PC-9 (cell line): ENCODE measurements around the gene MCM5.
"Not testable (repeated sequence)": the region's sequence is repeated elsewhere in the genome, so short reads cannot be mapped to it uniquely, and the experiment has no call there.

Experiments
- CTCF ChIP-seq: fragments of 200-600 bp; sonication (generic); conservative IDR thresholded peaks from 2 replicates; pipeline ENCODE4 v1.6.1; 2017; ENCODE audit warnings: mixed run types, antibody characterized with exemption, mild to moderate bottlenecking, moderate library complexity
- EZH2 ChIP-seq: fragments of 200-600 bp; sonication (generic); IDR thresholded peaks from 2 replicates; pipeline ENCODE4 v1.8.0; 2017; ENCODE audit warnings: antibody characterized with exemption, low read depth

GRCh38 chr22:35471566-35471965, 71.6 kb downstream of the MCM5 start:
- not testable (repeated sequence) for TF ChIP-seq CTCF, EZH2
